ENCODE results near the gene PLEK2. TPM values are rescaled to one million over a fixed set of nuclear protein-coding genes. Genes with fewer than 3 reads are reported as not detected.

Gene PLEK2
- total and polyA plus RNA-seq, 2 donors (not counting 1 experiment from before 2014, with no cell fraction given), result 0.17 to 1.1 TPM

- TF ChIP-seq CTCF (conservative IDR thresholded peaks at IDR 0.05 in 1 of 2, IDR thresholded peaks at IDR 0.05 in 1 of 2; ENCODE audit: low read depth in 1 of 2, low read length in 2 of 2) (no peak), EZH2 (IDR thresholded peaks at IDR 0.05; ENCODE audit: low read length, missing control alignments) (no peak)
- H4K20me1 ChIP-seq (ENCODE audit: control insufficient read depth, extremely low read depth, insufficient read depth, low read length), result no peaks in the 10 kb centered on the region
- H3K4me2 ChIP-seq (ENCODE audit: extremely low read depth, insufficient read depth, low read length), result no peak overlapping the region
- H3K4me1 ChIP-seq (ENCODE audit: control insufficient read depth, extremely low read depth, insufficient read depth, low read length), result no peaks in the 10 kb centered on the region
- no peak for DNase-seq (ENCODE audit: low read depth in 2 of 2)
- H3K36me3 ChIP-seq (ENCODE audit: control insufficient read depth, insufficient read depth, low read length), result no peaks in the 10 kb centered on the region
- no peak overlapping the region for H3K9ac ChIP-seq (ENCODE audit: insufficient read depth, low read length)
- no peak overlapping the region for H2AFZ ChIP-seq (ENCODE audit: low read length)
- no peaks in the 10 kb centered on the region for H3K79me2 ChIP-seq (ENCODE audit: control insufficient read depth, insufficient read depth, low read length)
- no peaks in the 10 kb centered on the region for H3K9me3 ChIP-seq (ENCODE audit: control insufficient read depth, insufficient read depth, low read depth, low read length)
- H3K4me3 ChIP-seq (replicated peaks in 1 of 4; ENCODE audit: control extremely low read depth in 1 of 4, insufficient read depth in 1 of 4, low read depth in 3 of 4, low read length in 4 of 4), result no peak overlapping the region
- no peaks in the 10 kb centered on the region for H3K27me3 ChIP-seq (ENCODE audit: control insufficient read depth, insufficient read depth, low read length)
- H3K27ac ChIP-seq (ENCODE audit: insufficient read depth, low read length), result no peak overlapping the region
These were observed 16.1 kb downstream of the PLEK2 start for GRCh38 chr14:67395876-67396189.

GRCh38 chr14:67395086-67395875, 16.7 kb downstream of the PLEK2 start:
- H3K36me3 ChIP-seq (ENCODE audit: control insufficient read depth, insufficient read depth, low read length), result no peaks in the 10 kb centered on the region
- no peak overlapping the region for H2AFZ ChIP-seq (ENCODE audit: low read length)
- no peaks in the 10 kb centered on the region for H3K79me2 ChIP-seq (ENCODE audit: control insufficient read depth, insufficient read depth, low read length)
- H3K9ac ChIP-seq (ENCODE audit: insufficient read depth, low read length), result no peak overlapping the region
- DNase-seq (ENCODE audit: low read depth in 2 of 2), result no peak
- no peaks in the 10 kb centered on the region for H3K4me1 ChIP-seq (ENCODE audit: control insufficient read depth, extremely low read depth, insufficient read depth, low read length)
- H3K4me3 ChIP-seq (replicated peaks in 1 of 4; ENCODE audit: control extremely low read depth in 1 of 4, insufficient read depth in 1 of 4, low read depth in 3 of 4, low read length in 4 of 4), result no peak overlapping the region
- no peaks in the 10 kb centered on the region for H3K9me3 ChIP-seq (ENCODE audit: control insufficient read depth, insufficient read depth, low read depth, low read length)
- no peak overlapping the region for H3K4me2 ChIP-seq (ENCODE audit: extremely low read depth, insufficient read depth, low read length)
- no peaks in the 10 kb centered on the region for H3K27me3 ChIP-seq (ENCODE audit: control insufficient read depth, insufficient read depth, low read length)
- no peak for TF ChIP-seq CTCF (conservative IDR thresholded peaks at IDR 0.05 in 1 of 2, IDR thresholded peaks at IDR 0.05 in 1 of 2; ENCODE audit: low read depth in 1 of 2, low read length in 2 of 2)
- TF ChIP-seq EZH2 (IDR thresholded peaks at IDR 0.05; ENCODE audit: low read length, missing control alignments), result no peak
- no peak overlapping the region for H3K27ac ChIP-seq (ENCODE audit: insufficient read depth, low read length)
- no peaks in the 10 kb centered on the region for H4K20me1 ChIP-seq (ENCODE audit: control insufficient read depth, extremely low read depth, insufficient read depth, low read length)

- TF ChIP-seq EZH2 (IDR thresholded peaks at IDR 0.05; ENCODE audit: low read length, missing control alignments) (no peak), CTCF (conservative IDR thresholded peaks at IDR 0.05 in 1 of 2, IDR thresholded peaks at IDR 0.05 in 1 of 2; ENCODE audit: low read depth in 1 of 2, low read length in 2 of 2) (no peak)
- H3K27ac ChIP-seq (ENCODE audit: insufficient read depth, low read length), result no peak overlapping the region
- H3K4me1 ChIP-seq (ENCODE audit: control insufficient read depth, extremely low read depth, insufficient read depth, low read length), result no peaks in the 10 kb centered on the region
- H3K9ac ChIP-seq (ENCODE audit: insufficient read depth, low read length), result no peak overlapping the region
- H3K79me2 ChIP-seq (ENCODE audit: control insufficient read depth, insufficient read depth, low read length), result no peaks in the 10 kb centered on the region
- no peak overlapping the region for H3K4me3 ChIP-seq (replicated peaks in 1 of 4; ENCODE audit: control extremely low read depth in 1 of 4, insufficient read depth in 1 of 4, low read depth in 3 of 4, low read length in 4 of 4)
- no peak overlapping the region for H2AFZ ChIP-seq (ENCODE audit: low read length)
- no peak overlapping the region for H3K4me2 ChIP-seq (ENCODE audit: extremely low read depth, insufficient read depth, low read length)
- no peaks in the 10 kb centered on the region for H3K36me3 ChIP-seq (ENCODE audit: control insufficient read depth, insufficient read depth, low read length)
- H3K9me3 ChIP-seq (ENCODE audit: control insufficient read depth, insufficient read depth, low read depth, low read length), result no peaks in the 10 kb centered on the region
- no peak for DNase-seq (ENCODE audit: low read depth in 2 of 2)
- H4K20me1 ChIP-seq (ENCODE audit: control insufficient read depth, extremely low read depth, insufficient read depth, low read length), result no peaks in the 10 kb centered on the region
- no peaks in the 10 kb centered on the region for H3K27me3 ChIP-seq (ENCODE audit: control insufficient read depth, insufficient read depth, low read length)
These were observed 18.3 kb downstream of the PLEK2 start for GRCh38 chr14:67393689-67394088.

All from fibroblast of lung (primary cell).